DOHH2 (cell line): ENCODE data around the gene DDIT4.
"Not testable (repeated sequence)": the region's sequence is repeated elsewhere in the genome, so short reads cannot be mapped to it uniquely, and the experiment has no call there.

Experiments
- H3F3A ChIP-seq: fragments of 200-600 bp; sonication (generic), shearing (Covaris generic); 2 replicates; pipeline ENCODE4 v1.6.0; 2016; ENCODE audit warnings: antibody characterized with exemption, mild to moderate bottlenecking; ENCODE audit not compliant: control insufficient read depth, insufficient read depth
- H3K27ac ChIP-seq: fragments of 200-600 bp; sonication (generic); 2 replicates; pipeline ENCODE4 v1.5.1; 2014; ENCODE audit warnings: low read depth, mild to moderate bottlenecking, low read length, moderate library complexity
- H3K27me3 ChIP-seq: fragments of 200-600 bp; sonication (generic); 2 replicates; pipeline ENCODE4 v1.6.1; 2014; ENCODE audit warnings: mild to moderate bottlenecking, low read length, mixed read lengths; ENCODE audit not compliant: control insufficient read depth
- H3K36me3 ChIP-seq: fragments of 200-600 bp; sonication (generic); 2 replicates; pipeline ENCODE4 v1.6.1; 2014; ENCODE audit warnings: mild to moderate bottlenecking, low read length, moderate library complexity, mixed read lengths; ENCODE audit not compliant: control insufficient read depth
- H3K4me1 ChIP-seq: fragments of 200-600 bp; sonication (generic); 2 replicates; pipeline ENCODE4 v1.6.1; 2014; ENCODE audit warnings: mild to moderate bottlenecking, low read length, mixed read lengths; ENCODE audit not compliant: control insufficient read depth
- H3K4me2 ChIP-seq: fragments of 200-600 bp; sonication (generic); 2 replicates; pipeline ENCODE4 v1.6.0; 2014; ENCODE audit warnings: mild to moderate bottlenecking, low read length, moderate library complexity
- H3K4me3 ChIP-seq: fragments of 200-600 bp; sonication (generic); 2 replicates; pipeline ENCODE4 v1.5.1; 2014; ENCODE audit warnings: mild to moderate bottlenecking, low read length, mixed read lengths
- H3K79me2 ChIP-seq: fragments of 200-600 bp; sonication (generic); 2 replicates; pipeline ENCODE4 v1.6.1; 2014; ENCODE audit warnings: mild to moderate bottlenecking, low read length, mixed read lengths; ENCODE audit not compliant: control insufficient read depth
- H3K9me2 ChIP-seq: fragments of 200-600 bp; sonication (generic); replicated peaks from 2 replicates; pipeline ENCODE4 v1.6.1; 2014; ENCODE audit warnings: mild to moderate bottlenecking, low read length, mixed read lengths; ENCODE audit not compliant: control insufficient read depth
- H3K9me3 ChIP-seq: fragments of 200-600 bp; sonication (generic); 2 replicates; pipeline ENCODE4 v1.6.1; 2014; ENCODE audit warnings: antibody characterized with exemption, low read length, mixed read lengths; ENCODE audit not compliant: control insufficient read depth, insufficient read depth
- H4K20me1 ChIP-seq: fragments of 200-600 bp; sonication (generic); 2 replicates; pipeline ENCODE4 v1.6.0; 2014; ENCODE audit warnings: low read depth, mild to moderate bottlenecking, antibody characterized with exemption, low read length, moderate library complexity; ENCODE audit not compliant: control insufficient read depth, insufficient read depth
- CTCF ChIP-seq: fragments of 200-600 bp; sonication (generic); IDR thresholded peaks from one replicate; pipeline ENCODE4 v1.5.1; 2014; ENCODE audit warnings: antibody characterized with exemption, mild to moderate bottlenecking, low read depth, low read length; ENCODE audit not compliant: poor library complexity, severe bottlenecking
- EZH2phosphoT487 ChIP-seq: fragments of 200-600 bp; sonication (generic); IDR thresholded peaks from 2 replicates; pipeline ENCODE4 v1.6.1; 2017; ENCODE audit warnings: borderline replicate concordance, mild to moderate bottlenecking, antibody characterized with exemption, low read length, moderate library complexity, mixed read lengths

Gene DDIT4

GRCh38 chr10:72292223-72292691 is 18.5 kb downstream of the DDIT4 start:
- H3K36me3 ChIP-seq, result no peaks in the 10 kb centered on the region
- no peaks in the 10 kb centered on the region for H3K9me3 ChIP-seq
- peaks cover 5% of the 10 kb centered on the region; the same call in 1 of the 2 replicates for H3F3A ChIP-seq
- H3K9me2 ChIP-seq, result no peaks in the 10 kb centered on the region
- H3K27ac ChIP-seq, result no peak overlapping the region
- H4K20me1 ChIP-seq, result no peaks in the 10 kb centered on the region
- H3K4me2 ChIP-seq, result no peak overlapping the region
- no peak overlapping the region for H3K4me3 ChIP-seq
- no peaks in the 10 kb centered on the region for H3K79me2 ChIP-seq
- TF ChIP-seq CTCF (no peak), EZH2phosphoT487 (no peak)
- peaks cover 19% of the 10 kb centered on the region for H3K4me1 ChIP-seq
- no peaks in the 10 kb centered on the region for H3K27me3 ChIP-seq

- Histone ChIP-seq H4K20me1 (no peaks in the 10 kb centered on the region), H3K36me3 (no peaks in the 10 kb centered on the region), H3K27ac (no peak overlapping the region), H3K4me3 (no peak overlapping the region), H3K9me3 (no peaks in the 10 kb centered on the region), H3K79me2 (no peaks in the 10 kb centered on the region), H3K9me2 (no peaks in the 10 kb centered on the region), H3K27me3 (no peaks in the 10 kb centered on the region), H3F3A (peaks cover 16% of the 10 kb centered on the region; the same call in 1 of the 2 replicates), H3K4me1 (peaks cover 49% of the 10 kb centered on the region), H3K4me2 (peak overlapping the region; percentile 95; the same call in 1 of the 2 replicates)
- no peak for TF ChIP-seq EZH2phosphoT487
- TF ChIP-seq CTCF, result no peak
Observed at GRCh38 chr10:72295330-72295910, 21.7 kb downstream of the DDIT4 start.

GRCh38 chr10:72296829-72297280 is 23.1 kb downstream of the DDIT4 start:
- peaks cover 20% of the 10 kb centered on the region; the same call in 1 of the 2 replicates for H3F3A ChIP-seq
- peak overlapping the region; percentile 88 for H3K27ac ChIP-seq
- H3K79me2 ChIP-seq, H3K36me3 ChIP-seq, H4K20me1 ChIP-seq, H3K9me3 ChIP-seq, H3K27me3 ChIP-seq, H3K9me2 ChIP-seq: not testable (repeated sequence)
- H3K4me2 ChIP-seq, result peak overlapping the region; percentile 95
- H3K4me1 ChIP-seq, result peaks cover 64% of the 10 kb centered on the region
- H3K4me3 ChIP-seq, result peak overlapping the region; percentile 86

GRCh38 chr10:72297281-72297804 is 23.6 kb downstream of the DDIT4 start:
- TF ChIP-seq EZH2phosphoT487 (no peak), CTCF (no peak)
- Histone ChIP-seq H3K4me1 (peaks cover 69% of the 10 kb centered on the region), H3K27ac (peak overlapping the region; percentile 88)

More at GRCh38 chr10:72297281-72297804, 23.6 kb downstream of the DDIT4 start:
- H3F3A ChIP-seq, result peaks cover 21% of the 10 kb centered on the region; the same call in 1 of the 2 replicates
- no peaks in the 10 kb centered on the region for H3K27me3 ChIP-seq
- no peaks in the 10 kb centered on the region for H3K9me3 ChIP-seq
- no peaks in the 10 kb centered on the region for H4K20me1 ChIP-seq
- H3K36me3 ChIP-seq, result no peaks in the 10 kb centered on the region
- H3K79me2 ChIP-seq, result no peaks in the 10 kb centered on the region
- H3K4me2 ChIP-seq, result peak overlapping the region; percentile 95
- H3K4me3 ChIP-seq, result peak overlapping the region; percentile 86
- no peaks in the 10 kb centered on the region for H3K9me2 ChIP-seq
